K562 (cell line): ENCODE measurements around the gene ZNF165. TPM values are rescaled to one million over a fixed set of nuclear protein-coding genes. Genes with fewer than 3 reads are reported as not detected.
A peak's percentile ranks its signal among the peaks of the same experiment; 100 is the strongest.

Experiments
- C11orf30 ChIP-seq: fragments of 450-650 bp; IDR thresholded peaks from 2 replicates; pipeline ENCODE4 v1.6.1; 2016; ENCODE audit warnings: low read depth, mild to moderate bottlenecking
- CBFA2T2 ChIP-seq: fragments of 450-650 bp; conservative IDR thresholded peaks from 2 replicates; pipeline ENCODE4 v1.6.1; 2017; ENCODE audit warnings: mild to moderate bottlenecking
- MTA2 ChIP-seq: fragments of 450-650 bp; IDR thresholded peaks from 2 replicates; pipeline ENCODE4 v1.6.1; 2016; ENCODE audit warnings: low read depth
- NELFE ChIP-seq: IDR thresholded peaks from 2 replicates; pipeline ENCODE4 v1.6.1; 2011; ENCODE audit warnings: mild to moderate bottlenecking; ENCODE audit not compliant: insufficient read depth, insufficient read length
- POLR2AphosphoS2 ChIP-seq: IDR thresholded peaks from 2 replicates; pipeline ENCODE4 v1.6.1; 2012; ENCODE audit warnings: low read length, improper control_type of control experiment
- RBM34 ChIP-seq: fragments of 200-400 bp; formaldehyde crosslinking; IDR thresholded peaks from 2 replicates; pipeline ENCODE4 v1.6.1; 2018; ENCODE audit warnings: low read length, borderline replicate concordance; ENCODE audit not compliant: insufficient read depth
- SRF ChIP-seq, 2 experiments: fragments of 250-450, 450-650 bp in 1 of 2; sonication (Bioruptor Pico) in 1 of 2; sonication (generic) in 1 of 2; formaldehyde crosslinking; IDR thresholded peaks; 2 replicates each; pipeline versions ENCODE4 v1.5.0 to v1.5.1; 2020 to 2022; ENCODE audit warnings: mild to moderate bottlenecking in 1 of 2, missing genetic modification reagents in 1 of 2
- YY1 ChIP-seq, 3 experiments: IDR thresholded peaks; 2 replicates each; pipeline ENCODE4 v1.6.1; 2011; ENCODE audit warnings: low read length in 2 of 3, mild to moderate bottlenecking in 2 of 3, moderate library complexity in 2 of 3, borderline replicate concordance in 1 of 3, control low read depth in 1 of 3, low read depth in 1 of 3; ENCODE audit not compliant: insufficient read depth in 3 of 3, insufficient replicate concordance in 2 of 3, control insufficient read depth in 1 of 3, insufficient read length in 1 of 3; ENCODE audit errors: extremely low read depth in 1 of 3
- ZBTB7A ChIP-seq: IDR thresholded peaks from 2 replicates; pipeline ENCODE4 v1.6.1; 2011; ENCODE audit warnings: low read depth, mild to moderate bottlenecking, low read length, moderate library complexity, borderline replicate concordance; ENCODE audit not compliant: control insufficient read depth
- ZKSCAN1 ChIP-seq: fragments of 150-350 bp; IDR thresholded peaks from 2 replicates; pipeline ENCODE4 v1.6.1; 2016; ENCODE audit warnings: low read depth, low read length
- ZNF140 ChIP-seq: fragments of 250-450 bp; sonication (Bioruptor Pico); IDR thresholded peaks from 2 replicates; pipeline ENCODE4 v1.8.0; 2021; ENCODE audit warnings: moderate library complexity, mild to moderate bottlenecking, inconsistent platforms
- ZNF253 ChIP-seq: fragments of 250-450 bp; sonication (Bioruptor Pico); conservative IDR thresholded peaks from 2 replicates; pipeline ENCODE4 v1.6.1; 2021; ENCODE audit warnings: mild to moderate bottlenecking
- ZNF354B ChIP-seq: fragments of 250-450 bp; sonication (Bioruptor Pico); IDR thresholded peaks from 2 replicates; pipeline ENCODE4 v1.4.0; 2020
- ZNF586 ChIP-seq: fragments of 450-650 bp; formaldehyde crosslinking; conservative IDR thresholded peaks from 2 replicates; pipeline ENCODE4 v1.4.0; 2020; ENCODE audit warnings: mild to moderate bottlenecking, moderate library complexity
- polyA plus RNA-seq, 8 experiments: library from polyadenylated mRNA; depleted of rRNA in 4 of 8; stranded (reverse) in 5 of 8; unstranded in 3 of 8; fragments of >200 nt; fragmentation: Nextera tagmentation in 2 of 8; fragmentation: Illumina TruSeq in 1 of 8; extraction: Ambion mirVana in 2 of 8; extraction: Trizol in 1 of 8; gene quantifications; 2 replicates each; pipeline versions ENCODE4 v1.2.1 to v1.2.3, GENCODE V29; 2011 to 2014; ENCODE audit warnings: inconsistent platforms in 1 of 8, missing spikeins in 1 of 8
- total RNA-seq, 7 experiments: library from RNA; depleted of rRNA in 6 of 7; stranded (reverse); fragments of >200 nt in 6 of 7; fragmentation: Illumina TruSeq in 2 of 7; extraction: Trizol in 2 of 7; gene quantifications; 2 replicates each; pipeline versions ENCODE4 v1.2.1 to v1.2.3, GENCODE V29; 2011 to 2021; ENCODE audit warnings: low replicate concordance in 1 of 7
- TF ChIP-seq, protein P1 (sequence below): fragments of 250-450 bp; sonication (Bioruptor Pico); IDR thresholded peaks from 2 replicates; pipeline ENCODE4 v1.4.0; 2020; ENCODE audit warnings: mild to moderate bottlenecking, moderate library complexity
- TF ChIP-seq, protein P2 (sequence below): sonication (generic); formaldehyde crosslinking; IDR thresholded peaks from 2 replicates; pipeline ENCODE4 v1.8.1; 2022; ENCODE audit warnings: missing genetic modification reagents
- TF ChIP-seq, protein P3 (sequence below), 2 experiments: fragments of 450-650 bp in 1 of 2; sonication (generic) in 1 of 2; formaldehyde crosslinking in 1 of 2; IDR thresholded peaks in 1 of 2; conservative IDR thresholded peaks in 1 of 2; 2 replicates each; pipeline versions ENCODE4 v1.6.1 to v1.8.1; 2016 to 2023; ENCODE audit warnings: mild to moderate bottlenecking in 2 of 2, moderate library complexity in 2 of 2, inconsistent platforms in 1 of 2, missing genetic modification reagents in 1 of 2
- TF ChIP-seq, protein P4 (sequence below): sonication (generic); formaldehyde crosslinking; IDR thresholded peaks from 2 replicates; pipeline ENCODE4 v1.4.0; 2020; ENCODE audit warnings: mild to moderate bottlenecking, missing genetic modification reagents

The ZNF165 gene
- total and polyA plus RNA-seq, 9 of the 15 experiments (the other 6 are each of a cell fraction or from before 2014, with no cell fraction given), result 0.82 to 3.6 (median 1.2) TPM

GRCh38 chr6:28104392-28105244 lies 24.2 kb downstream of the ZNF165 start (continued):
- TF ChIP-seq, protein P1, sequence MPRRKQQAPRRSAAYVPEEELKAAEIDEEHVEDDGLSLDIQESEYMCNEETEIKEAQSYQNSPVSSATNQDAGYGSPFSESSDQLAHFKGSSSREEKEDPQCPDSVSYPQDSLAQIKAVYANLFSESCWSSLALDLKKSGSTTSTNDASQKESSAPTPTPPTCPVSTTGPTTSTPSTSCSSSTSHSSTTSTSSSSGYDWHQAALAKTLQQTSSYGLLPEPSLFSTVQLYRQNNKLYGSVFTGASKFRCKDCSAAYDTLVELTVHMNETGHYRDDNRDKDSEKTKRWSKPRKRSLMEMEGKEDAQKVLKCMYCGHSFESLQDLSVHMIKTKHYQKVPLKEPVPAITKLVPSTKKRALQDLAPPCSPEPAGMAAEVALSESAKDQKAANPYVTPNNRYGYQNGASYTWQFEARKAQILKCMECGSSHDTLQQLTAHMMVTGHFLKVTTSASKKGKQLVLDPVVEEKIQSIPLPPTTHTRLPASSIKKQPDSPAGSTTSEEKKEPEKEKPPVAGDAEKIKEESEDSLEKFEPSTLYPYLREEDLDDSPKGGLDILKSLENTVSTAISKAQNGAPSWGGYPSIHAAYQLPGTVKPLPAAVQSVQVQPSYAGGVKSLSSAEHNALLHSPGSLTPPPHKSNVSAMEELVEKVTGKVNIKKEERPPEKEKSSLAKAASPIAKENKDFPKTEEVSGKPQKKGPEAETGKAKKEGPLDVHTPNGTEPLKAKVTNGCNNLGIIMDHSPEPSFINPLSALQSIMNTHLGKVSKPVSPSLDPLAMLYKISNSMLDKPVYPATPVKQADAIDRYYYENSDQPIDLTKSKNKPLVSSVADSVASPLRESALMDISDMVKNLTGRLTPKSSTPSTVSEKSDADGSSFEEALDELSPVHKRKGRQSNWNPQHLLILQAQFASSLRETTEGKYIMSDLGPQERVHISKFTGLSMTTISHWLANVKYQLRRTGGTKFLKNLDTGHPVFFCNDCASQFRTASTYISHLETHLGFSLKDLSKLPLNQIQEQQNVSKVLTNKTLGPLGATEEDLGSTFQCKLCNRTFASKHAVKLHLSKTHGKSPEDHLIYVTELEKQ, result 0 out of 2 replicates have a peak, but pooled peaks have one; percentile 51
- TF ChIP-seq ZNF586 (CRISPR knock-in tag) (no peak), C11orf30 (peak; percentile 63), YY1 (IDR thresholded peaks at IDR 0.05; ENCODE audit: borderline replicate concordance in 1 of 3, control insufficient read depth in 1 of 3, extremely low read depth in 1 of 3, insufficient read depth in 3 of 3, insufficient read length in 1 of 3, insufficient replicate concordance in 2 of 3, low read depth in 1 of 3, low read length in 2 of 3) (peak in 2 of 3 experiments; percentile 67 to 83), RBM34 (no peak), ZBTB7A (peak; percentile 89), ZNF253 (CRISPR knock-in tag) (no peak), ZNF140 (CRISPR knock-in tag) (no peak), CBFA2T2 (no peak), POLR2AphosphoS2 (no peak; the same call in 1 of the 2 replicates), MTA2 (no peak), NELFE (no peak), ZKSCAN1 (peak; percentile 29; the same call in 1 of the 2 replicates), ZNF354B (CRISPR knock-in tag) (no peak), SRF (CRISPR knock-in tag; IDR thresholded peaks at IDR 0.05) (peak in 1 of 2 experiments; percentile 75; a peak in 2 of 4 replicates)
- TF ChIP-seq, protein P2, sequence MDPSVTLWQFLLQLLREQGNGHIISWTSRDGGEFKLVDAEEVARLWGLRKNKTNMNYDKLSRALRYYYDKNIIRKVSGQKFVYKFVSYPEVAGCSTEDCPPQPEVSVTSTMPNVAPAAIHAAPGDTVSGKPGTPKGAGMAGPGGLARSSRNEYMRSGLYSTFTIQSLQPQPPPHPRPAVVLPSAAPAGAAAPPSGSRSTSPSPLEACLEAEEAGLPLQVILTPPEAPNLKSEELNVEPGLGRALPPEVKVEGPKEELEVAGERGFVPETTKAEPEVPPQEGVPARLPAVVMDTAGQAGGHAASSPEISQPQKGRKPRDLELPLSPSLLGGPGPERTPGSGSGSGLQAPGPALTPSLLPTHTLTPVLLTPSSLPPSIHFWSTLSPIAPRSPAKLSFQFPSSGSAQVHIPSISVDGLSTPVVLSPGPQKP (CRISPR knock-in tag), result no peak
- TF ChIP-seq, protein P3, sequence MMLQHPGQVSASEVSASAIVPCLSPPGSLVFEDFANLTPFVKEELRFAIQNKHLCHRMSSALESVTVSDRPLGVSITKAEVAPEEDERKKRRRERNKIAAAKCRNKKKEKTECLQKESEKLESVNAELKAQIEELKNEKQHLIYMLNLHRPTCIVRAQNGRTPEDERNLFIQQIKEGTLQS (IDR thresholded peaks at IDR 0.05), result no peak
- TF ChIP-seq, protein P3 (CRISPR knock-in tag; conservative IDR thresholded peaks at IDR 0.05), result 0 out of 2 replicates have a peak, but pooled peaks have one; percentile 7
- TF ChIP-seq, protein P4, sequence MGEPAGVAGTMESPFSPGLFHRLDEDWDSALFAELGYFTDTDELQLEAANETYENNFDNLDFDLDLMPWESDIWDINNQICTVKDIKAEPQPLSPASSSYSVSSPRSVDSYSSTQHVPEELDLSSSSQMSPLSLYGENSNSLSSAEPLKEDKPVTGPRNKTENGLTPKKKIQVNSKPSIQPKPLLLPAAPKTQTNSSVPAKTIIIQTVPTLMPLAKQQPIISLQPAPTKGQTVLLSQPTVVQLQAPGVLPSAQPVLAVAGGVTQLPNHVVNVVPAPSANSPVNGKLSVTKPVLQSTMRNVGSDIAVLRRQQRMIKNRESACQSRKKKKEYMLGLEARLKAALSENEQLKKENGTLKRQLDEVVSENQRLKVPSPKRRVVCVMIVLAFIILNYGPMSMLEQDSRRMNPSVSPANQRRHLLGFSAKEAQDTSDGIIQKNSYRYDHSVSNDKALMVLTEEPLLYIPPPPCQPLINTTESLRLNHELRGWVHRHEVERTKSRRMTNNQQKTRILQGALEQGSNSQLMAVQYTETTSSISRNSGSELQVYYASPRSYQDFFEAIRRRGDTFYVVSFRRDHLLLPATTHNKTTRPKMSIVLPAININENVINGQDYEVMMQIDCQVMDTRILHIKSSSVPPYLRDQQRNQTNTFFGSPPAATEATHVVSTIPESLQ (CRISPR knock-in tag), result no peak
